Airway epithelial cell (primary cell): ENCODE results near the gene PNPT1. TPM values are rescaled to one million over a fixed set of nuclear protein-coding genes. Genes with fewer than 3 reads are reported as not detected.

ENCODE experiments used
- total RNA-seq: library from RNA; depleted of rRNA; stranded (reverse); fragments of >200 nt; gene quantifications from 2 replicates; pipeline ENCODE4 v1.2.3, GENCODE V29; 2015

Gene PNPT1
- total RNA-seq = 15.1 and 21.4 TPM in 2 replicates

GRCh38 chr2:55693181-55694125 lies at the start of gene PNPT1:
PNPT1 (minus strand) TSS chr2:55693844; CDS start chr2:55693823, 21 bp downstream.

DNA sequence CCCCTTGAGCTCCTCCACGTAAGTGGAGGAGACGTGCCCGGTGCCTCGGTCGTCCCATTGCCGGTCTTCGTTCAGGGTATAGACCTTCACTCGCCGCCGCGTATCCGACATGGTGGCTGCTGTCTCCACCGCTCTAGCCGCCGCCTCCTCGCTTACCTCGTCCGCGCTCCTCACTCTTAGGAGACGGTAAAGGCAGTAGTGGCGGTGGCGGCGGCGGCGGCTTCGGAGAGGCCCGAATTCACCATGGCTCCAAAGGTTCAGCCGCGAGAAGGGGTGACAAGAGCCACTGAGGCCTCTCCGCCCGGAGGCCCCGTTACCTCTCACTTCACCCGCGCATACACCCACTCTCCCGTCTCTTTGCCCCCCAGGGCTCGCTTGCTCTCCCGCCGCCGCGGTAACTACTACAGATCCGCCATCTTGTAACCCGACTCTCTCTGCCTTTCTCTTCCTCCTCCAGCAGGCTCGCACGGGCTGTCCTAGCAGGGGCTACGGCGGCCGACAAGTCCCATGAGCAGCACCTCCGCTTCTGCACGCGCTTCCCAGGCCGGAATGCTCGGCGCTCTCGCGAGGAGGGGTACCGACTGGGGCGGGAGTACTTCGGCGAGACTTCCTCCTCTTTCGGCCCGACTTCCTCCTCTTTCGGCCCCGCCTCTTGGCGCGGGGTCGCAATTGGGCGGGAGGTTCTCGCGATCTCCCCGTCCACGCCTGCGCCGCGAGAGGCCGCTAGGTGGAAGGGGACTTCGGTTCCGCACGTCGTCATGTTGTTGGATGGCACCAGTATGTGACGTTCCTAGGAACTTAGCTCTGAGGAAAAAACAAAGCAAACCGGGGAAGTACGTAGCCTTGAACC lies 76.2 kb downstream of the PNPT1 start, which contains the start of gene PPP4R3B:
Gene PPP4R3B, minus strand, starts transcription at position 448 of the 850 bp plus-strand sequence. Its CDS starts 337 bp downstream, at position 111.

Other genes starting within 250 kb of the PNPT1 start
- 12.1 and 14.6 TPM in 2 replicates for gene CFAP36, start 174.1 kb downstream of the PNPT1 start, total RNA-seq
- 26.0 and 33.3 TPM in 2 replicates for gene PPP4R3B, start 76.2 kb downstream of the PNPT1 start, total RNA-seq
- gene EFEMP1, start 229.9 kb upstream of the PNPT1 start, total RNA-seq = 233 and 248 TPM in 2 replicates